Measurements from ENCODE around the gene CLSTN2.

The CLSTN2 gene

DNA sequence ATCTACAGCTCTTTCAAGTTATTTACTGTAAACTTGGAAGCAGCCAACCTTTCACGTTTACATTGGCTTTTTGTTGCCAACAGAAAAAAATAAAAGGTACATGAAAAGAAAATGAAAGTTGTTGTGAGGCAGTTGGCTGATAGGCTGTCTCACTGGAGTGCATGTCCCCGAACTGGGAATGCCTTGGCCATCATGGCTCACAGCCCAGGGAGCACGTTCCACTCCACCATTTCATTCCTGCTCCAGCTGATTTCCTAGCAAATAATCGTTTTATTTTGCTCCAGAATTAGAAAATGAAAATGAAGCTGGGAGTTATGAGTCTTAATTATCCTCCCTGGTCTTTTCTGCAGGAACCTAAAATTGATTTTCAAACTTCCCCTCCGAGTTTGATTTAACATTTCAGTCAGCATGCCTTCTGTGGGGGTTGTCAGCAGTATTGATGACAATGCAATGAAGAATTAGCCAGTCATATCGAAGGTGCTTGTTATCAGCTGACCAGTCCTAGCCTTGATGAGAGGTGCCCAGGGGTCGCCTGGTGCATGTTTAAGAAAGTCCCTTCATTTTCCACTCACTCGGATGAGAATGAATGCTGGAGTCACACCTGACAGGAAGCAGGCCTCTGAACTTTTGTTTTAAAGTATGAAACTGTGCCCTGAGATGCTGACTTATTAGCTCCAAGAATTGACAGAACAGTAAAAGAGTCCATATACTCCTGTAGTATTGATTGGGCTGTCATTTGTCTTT, 449.2 kb downstream of the CLSTN2 start:
- Histone ChIP-seq H3K4me3 (ENCODE audit: low read length) (no peak overlapping the region), H3K9me3 (ENCODE audit: control insufficient read depth, insufficient read depth, low read length) (no peaks in the 10 kb centered on the region), H3K27me3 (ENCODE audit: control insufficient read depth, insufficient read depth, low read length) (no peaks in the 10 kb centered on the region), H3K4me1 (ENCODE audit: control insufficient read depth, insufficient read depth, low read length) (no peaks in the 10 kb centered on the region), H3K27ac (ENCODE audit: low read length) (no peak overlapping the region), H3K36me3 (ENCODE audit: control insufficient read depth, insufficient read depth, low read length) (no peaks in the 10 kb centered on the region)
- no CpG with 5 or more reads among the region's 8 CpGs for WGBS (ENCODE audit: insufficient coverage, insufficient read length)
- no peak for DNase-seq (ENCODE audit: low read depth, low spot score)

- WGBS (ENCODE audit: insufficient coverage, insufficient read length) = no CpG with 5 or more reads among the region's 1 CpG
- no peak for DNase-seq (ENCODE audit: low read depth, low spot score)
- Histone ChIP-seq H3K9me3 (ENCODE audit: control insufficient read depth, insufficient read depth, low read length) (no peaks in the 10 kb centered on the region), H3K27me3 (ENCODE audit: control insufficient read depth, insufficient read depth, low read length) (no peaks in the 10 kb centered on the region), H3K36me3 (ENCODE audit: control insufficient read depth, insufficient read depth, low read length) (no peaks in the 10 kb centered on the region), H3K4me3 (ENCODE audit: low read length) (no peak overlapping the region), H3K27ac (ENCODE audit: low read length) (no peak overlapping the region), H3K4me1 (ENCODE audit: control insufficient read depth, insufficient read depth, low read length) (no peaks in the 10 kb centered on the region)
Observed at GRCh38 chr3:140384876-140385275, 449.9 kb downstream of the CLSTN2 start.

- Histone ChIP-seq H3K4me3 (ENCODE audit: low read length) (no peak overlapping the region), H3K27ac (ENCODE audit: low read length) (no peak overlapping the region), H3K4me1 (ENCODE audit: control insufficient read depth, insufficient read depth, low read length) (no peaks in the 10 kb centered on the region), H3K27me3 (ENCODE audit: control insufficient read depth, insufficient read depth, low read length) (no peaks in the 10 kb centered on the region), H3K36me3 (ENCODE audit: control insufficient read depth, insufficient read depth, low read length) (no peaks in the 10 kb centered on the region), H3K9me3 (ENCODE audit: control insufficient read depth, insufficient read depth, low read length) (no peaks in the 10 kb centered on the region)
- DNase-seq (ENCODE audit: low read depth, low spot score) = no peak
- no CpG with 5 or more reads among the region's 6 CpGs for WGBS (ENCODE audit: insufficient coverage, insufficient read length)
Observed at GRCh38 chr3:140386357-140387100, 451.5 kb downstream of the CLSTN2 start.

GRCh38 chr3:140387244-140387643, 452.3 kb downstream of the CLSTN2 start:
- Histone ChIP-seq H3K4me1 (ENCODE audit: control insufficient read depth, insufficient read depth, low read length) (no peaks in the 10 kb centered on the region), H3K36me3 (ENCODE audit: control insufficient read depth, insufficient read depth, low read length) (no peaks in the 10 kb centered on the region), H3K27ac (ENCODE audit: low read length) (no peak overlapping the region), H3K9me3 (ENCODE audit: control insufficient read depth, insufficient read depth, low read length) (no peaks in the 10 kb centered on the region), H3K27me3 (ENCODE audit: control insufficient read depth, insufficient read depth, low read length) (no peaks in the 10 kb centered on the region), H3K4me3 (ENCODE audit: low read length) (no peak overlapping the region)
- no peak for DNase-seq (ENCODE audit: low read depth, low spot score)
- WGBS (ENCODE audit: insufficient coverage, insufficient read length) = no CpG with 5 or more reads among the region's 2 CpGs

- Histone ChIP-seq H3K4me1 (ENCODE audit: control insufficient read depth, insufficient read depth, low read length) (no peaks in the 10 kb centered on the region), H3K27me3 (ENCODE audit: control insufficient read depth, insufficient read depth, low read length) (no peaks in the 10 kb centered on the region), H3K27ac (ENCODE audit: low read length) (no peak overlapping the region), H3K9me3 (ENCODE audit: control insufficient read depth, insufficient read depth, low read length) (no peaks in the 10 kb centered on the region), H3K4me3 (ENCODE audit: low read length) (no peak overlapping the region), H3K36me3 (ENCODE audit: control insufficient read depth, insufficient read depth, low read length) (no peaks in the 10 kb centered on the region)
- no CpG with 5 or more reads among the region's 2 CpGs for WGBS (ENCODE audit: insufficient coverage, insufficient read length)
- DNase-seq (ENCODE audit: low read depth, low spot score) = no peak
Observed at GRCh38 chr3:140388202-140388922, 453.4 kb downstream of the CLSTN2 start.

GRCh38 chr3:140391061-140391460, 456.1 kb downstream of the CLSTN2 start:
- H3K27ac ChIP-seq (ENCODE audit: low read length) = no peak overlapping the region
- no CpG with 5 or more reads among the region's 6 CpGs for WGBS (ENCODE audit: insufficient coverage, insufficient read length)
- no peaks in the 10 kb centered on the region for H3K27me3 ChIP-seq (ENCODE audit: control insufficient read depth, insufficient read depth, low read length)
- no peak for DNase-seq (ENCODE audit: low read depth, low spot score)
- no peaks in the 10 kb centered on the region for H3K4me1 ChIP-seq (ENCODE audit: control insufficient read depth, insufficient read depth, low read length)
- H3K4me3 ChIP-seq (ENCODE audit: low read length) = no peak overlapping the region
- H3K9me3 ChIP-seq (ENCODE audit: control insufficient read depth, insufficient read depth, low read length) = no peaks in the 10 kb centered on the region
- no peaks in the 10 kb centered on the region for H3K36me3 ChIP-seq (ENCODE audit: control insufficient read depth, insufficient read depth, low read length)

DNA sequence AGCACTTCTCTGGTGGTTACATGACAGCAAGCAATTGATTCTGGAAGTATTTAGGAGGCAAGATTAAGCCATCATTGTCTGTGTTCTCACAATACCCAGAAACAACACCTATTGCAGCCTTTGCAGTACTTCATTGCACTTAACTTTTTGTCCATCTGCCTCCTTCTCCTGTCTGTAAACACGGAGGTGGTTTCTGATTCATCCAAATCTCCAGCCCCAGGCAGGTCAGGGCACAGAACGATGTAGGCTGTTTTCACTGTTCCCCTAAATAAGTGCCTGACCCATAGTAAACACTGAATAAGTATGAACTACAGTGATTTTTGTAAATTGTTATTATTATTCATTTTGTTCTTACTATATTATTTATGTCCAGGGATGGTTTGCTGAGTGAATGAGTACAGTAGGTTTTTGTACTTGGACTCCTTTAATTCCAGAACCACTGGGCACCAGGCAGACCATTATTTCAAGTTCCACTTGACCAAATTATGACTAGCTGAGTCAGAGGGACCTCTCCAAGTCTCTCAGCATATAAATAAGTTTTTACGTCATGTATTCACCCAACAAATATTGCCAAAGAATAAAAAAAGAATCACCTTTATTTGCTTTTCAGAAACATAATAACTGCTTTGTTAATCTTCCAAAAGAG, 459.6 kb downstream of the CLSTN2 start:
- no CpG with 5 or more reads among the region's 3 CpGs for WGBS (ENCODE audit: insufficient coverage, insufficient read length)
- no peaks in the 10 kb centered on the region for H3K27me3 ChIP-seq (ENCODE audit: control insufficient read depth, insufficient read depth, low read length)
- DNase-seq (ENCODE audit: low read depth, low spot score) = no peak
- H3K9me3 ChIP-seq (ENCODE audit: control insufficient read depth, insufficient read depth, low read length) = no peaks in the 10 kb centered on the region
- no peaks in the 10 kb centered on the region for H3K4me1 ChIP-seq (ENCODE audit: control insufficient read depth, insufficient read depth, low read length)
- no peak overlapping the region for H3K4me3 ChIP-seq (ENCODE audit: low read length)
- no peak overlapping the region for H3K27ac ChIP-seq (ENCODE audit: low read length)
- no peaks in the 10 kb centered on the region for H3K36me3 ChIP-seq (ENCODE audit: control insufficient read depth, insufficient read depth, low read length)

DNA sequence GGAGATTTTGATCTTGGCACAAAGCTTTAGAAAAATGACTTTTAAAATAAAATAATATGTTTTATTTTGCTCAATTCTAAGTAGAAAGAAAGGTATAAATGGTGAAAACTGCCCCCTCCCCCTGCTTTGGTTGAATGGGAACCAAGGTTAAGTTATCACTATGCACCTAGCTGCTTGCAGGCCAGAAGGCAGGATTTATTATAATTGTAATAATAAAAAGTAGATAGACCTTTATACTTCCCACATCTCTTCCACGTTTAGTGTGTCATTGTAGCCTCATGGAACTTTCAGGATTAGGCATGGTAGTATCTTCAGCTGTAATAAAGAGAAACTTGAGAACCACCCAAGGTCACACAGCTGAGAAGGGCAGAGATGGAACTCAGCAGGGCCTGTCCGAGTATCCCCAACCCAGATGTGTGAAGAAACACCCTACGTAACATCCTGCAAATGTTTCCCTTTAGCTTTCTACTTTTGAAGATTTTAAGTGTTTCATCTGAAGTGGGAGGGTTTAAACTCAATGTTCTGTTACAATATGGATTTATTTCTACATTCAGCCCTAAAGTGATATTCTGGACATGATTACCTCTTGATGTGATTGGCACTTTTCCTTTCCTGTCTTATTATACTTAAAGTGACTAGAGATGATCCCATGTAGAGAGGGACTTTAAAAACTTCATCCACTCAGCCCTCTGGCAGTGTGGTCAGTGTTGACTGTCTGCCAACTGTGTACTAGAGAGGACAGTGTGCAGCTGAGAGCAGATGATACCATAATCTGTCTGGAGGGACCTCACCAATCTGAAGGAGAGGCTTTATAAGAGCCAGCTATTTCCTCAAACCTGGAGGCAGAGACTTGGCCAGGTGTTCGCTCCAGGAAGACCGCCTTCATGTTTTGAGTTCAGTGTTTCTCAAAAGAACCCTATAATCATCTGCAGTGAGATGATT, 460.4 kb downstream of the CLSTN2 start:
- H3K27ac ChIP-seq (ENCODE audit: low read length) = no peak overlapping the region
- no peaks in the 10 kb centered on the region for H3K36me3 ChIP-seq (ENCODE audit: control insufficient read depth, insufficient read depth, low read length)
- no CpG with 5 or more reads among the region's 5 CpGs for WGBS (ENCODE audit: insufficient coverage, insufficient read length)
- no peak for DNase-seq (ENCODE audit: low read depth, low spot score)
- no peaks in the 10 kb centered on the region for H3K9me3 ChIP-seq (ENCODE audit: control insufficient read depth, insufficient read depth, low read length)
- no peaks in the 10 kb centered on the region for H3K27me3 ChIP-seq (ENCODE audit: control insufficient read depth, insufficient read depth, low read length)
- no peak overlapping the region for H3K4me3 ChIP-seq (ENCODE audit: low read length)
- H3K4me1 ChIP-seq (ENCODE audit: control insufficient read depth, insufficient read depth, low read length) = 0 out of 2 replicates have a peak, but pooled peaks cover 2% of the 10 kb centered on the region

DNA sequence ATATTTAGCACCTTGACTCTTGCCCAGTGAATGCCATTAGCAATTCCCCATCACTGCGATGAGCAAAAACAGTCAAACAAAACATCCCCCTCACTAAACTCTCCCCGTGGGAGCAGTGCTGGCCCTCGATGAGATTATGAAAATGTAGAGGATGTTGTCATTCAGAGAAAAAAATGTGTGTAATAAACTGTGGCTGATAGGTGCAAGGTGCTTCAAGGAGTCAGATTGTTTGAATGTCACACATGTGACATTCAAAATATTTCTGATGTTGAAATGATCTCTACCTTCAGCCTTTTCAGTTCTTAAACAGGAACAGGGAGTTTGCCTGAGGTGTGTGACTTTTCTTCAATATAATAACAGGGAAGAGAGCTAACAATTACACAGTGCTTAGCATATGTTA, 461.1 kb downstream of the CLSTN2 start:
- no CpG with 5 or more reads among the region's 3 CpGs for WGBS (ENCODE audit: insufficient coverage, insufficient read length)
- Histone ChIP-seq H3K9me3 (ENCODE audit: control insufficient read depth, insufficient read depth, low read length) (no peaks in the 10 kb centered on the region), H3K27ac (ENCODE audit: low read length) (no peak overlapping the region)

More for the DNA sequence above, 461.1 kb downstream of the CLSTN2 start:
- Histone ChIP-seq H3K4me1 (ENCODE audit: control insufficient read depth, insufficient read depth, low read length) (0 out of 2 replicates have a peak, but pooled peaks cover 2% of the 10 kb centered on the region), H3K27me3 (ENCODE audit: control insufficient read depth, insufficient read depth, low read length) (no peaks in the 10 kb centered on the region), H3K4me3 (ENCODE audit: low read length) (no peak overlapping the region), H3K36me3 (ENCODE audit: control insufficient read depth, insufficient read depth, low read length) (no peaks in the 10 kb centered on the region)
- no peak for DNase-seq (ENCODE audit: low read depth, low spot score)

Measured in iPS DF 6.9 (cell line).